HG02970 (cell line): ENCODE data around the gene TMEM191B.
A peak's percentile ranks its signal among the peaks of the same experiment; 100 is the strongest.
"Not testable (repeated sequence)": the region's sequence is repeated elsewhere in the genome, so short reads cannot be mapped to it uniquely, and the experiment has no call there.

Experiments
- ATAC-seq: cut with Tn5 transposase; IDR thresholded peaks from one replicate; pipeline ENCODE4 v1.9.1; 2021; ENCODE audit warnings: mild to moderate bottlenecking, moderate library complexity, moderate number of reproducible peaks; ENCODE audit not compliant: unreplicated experiment, low FRiP score

TMEM191B gene

GRCh38 chr22:18554280-18555256 lies 27.0 kb downstream of the TMEM191B start:
- ATAC-seq = not testable (repeated sequence)

- not testable (repeated sequence) for ATAC-seq
Measured at GRCh38 chr22:18558516-18558915, 30.9 kb downstream of the TMEM191B start.

- ATAC-seq = not testable (repeated sequence)
Measured at GRCh38 chr22:18558939-18559338, 31.3 kb downstream of the TMEM191B start.

GRCh38 chr22:18560099-18560974 lies 32.7 kb downstream of the TMEM191B start:
- not testable (repeated sequence) for ATAC-seq

GRCh38 chr22:18570509-18571246 lies 43.1 kb downstream of the TMEM191B start:
- not testable (repeated sequence) for ATAC-seq

- not testable (repeated sequence) for ATAC-seq
Measured at GRCh38 chr22:18573483-18574164, 46.0 kb downstream of the TMEM191B start.

GRCh38 chr22:18574555-18574954 lies 47.0 kb downstream of the TMEM191B start:
- not testable (repeated sequence) for ATAC-seq

- not testable (repeated sequence) for ATAC-seq
Measured at GRCh38 chr22:18575686-18576085, 48.1 kb downstream of the TMEM191B start.

GRCh38 chr22:18577090-18577818 lies 49.7 kb downstream of the TMEM191B start:
- ATAC-seq = peak; percentile 37

- peak; percentile 74 for ATAC-seq
Measured at GRCh38 chr22:18577847-18578246, 50.2 kb downstream of the TMEM191B start.
